H9 (cell line): Measurements from ENCODE around the gene OR6B3. TPM values are rescaled to one million over a fixed set of nuclear protein-coding genes. Genes with fewer than 3 reads are reported as not detected.

ENCODE experiments used
- DNase-seq: peaks from one replicate; pipeline ENCODE4 v3.0.0-alpha.2; 2017
- H2AFZ ChIP-seq: one replicate; pipeline ENCODE4 v1.6.1; 2013; ENCODE audit warnings: mild to moderate bottlenecking, low read length, control low read depth, moderate library complexity
- H2AK5ac ChIP-seq: 2 replicates; pipeline ENCODE4 v1.6.1; 2013; ENCODE audit warnings: low read length, control low read depth, mixed read lengths; ENCODE audit not compliant: insufficient read length
- H2BK120ac ChIP-seq: one replicate; pipeline ENCODE4 v1.6.1; 2013; ENCODE audit warnings: low read depth, mild to moderate bottlenecking, low read length, control low read depth, inconsistent platforms; ENCODE audit not compliant: poor library complexity, severe bottlenecking
- H2BK12ac ChIP-seq: 2 replicates; pipeline ENCODE4 v1.6.1; 2013; ENCODE audit warnings: low read length, control low read depth, mixed read lengths, low read depth; ENCODE audit not compliant: insufficient read length
- H2BK15ac ChIP-seq: 2 replicates; pipeline ENCODE4 v1.6.1; 2013; ENCODE audit warnings: low read depth, low read length, control low read depth
- H2BK20ac ChIP-seq: one replicate; pipeline ENCODE4 v1.6.1; 2013; ENCODE audit warnings: low read depth, mild to moderate bottlenecking, low read length, control low read depth, inconsistent platforms; ENCODE audit not compliant: poor library complexity, severe bottlenecking
- H2BK5ac ChIP-seq: 2 replicates; pipeline ENCODE4 v1.6.1; 2013; ENCODE audit warnings: low read length, control low read depth, mixed read lengths; ENCODE audit not compliant: insufficient read length
- H3K14ac ChIP-seq: 2 replicates; pipeline ENCODE4 v1.6.1; 2013; ENCODE audit warnings: low read length, control low read depth; ENCODE audit not compliant: insufficient read depth
- H3K18ac ChIP-seq: 2 replicates; pipeline ENCODE4 v1.6.1; 2013; ENCODE audit warnings: low read depth, mild to moderate bottlenecking, mixed read lengths, low read length, control low read depth; ENCODE audit not compliant: insufficient read length
- H3K23ac ChIP-seq: 2 replicates; pipeline ENCODE4 v1.6.1; 2013; ENCODE audit warnings: low read length, control low read depth, mixed read lengths, low read depth; ENCODE audit not compliant: insufficient read length
- H3K23me2 ChIP-seq: 2 replicates; pipeline ENCODE4 v1.6.1; 2013; ENCODE audit warnings: low read depth, mild to moderate bottlenecking, mixed read lengths, low read length, control low read depth; ENCODE audit not compliant: insufficient read length, poor library complexity, severe bottlenecking
- H3K27ac ChIP-seq: 2 replicates; pipeline ENCODE4 v1.5.1; 2013; ENCODE audit warnings: low read length, control low read depth, mixed read lengths, low read depth; ENCODE audit not compliant: insufficient read length
- H3K27me3 ChIP-seq: 2 replicates; pipeline ENCODE4 v1.6.1; 2013; ENCODE audit warnings: low read length, control low read depth, inconsistent platforms; ENCODE audit not compliant: insufficient read depth
- H3K4ac ChIP-seq: 2 replicates; pipeline ENCODE4 v1.6.1; 2013; ENCODE audit warnings: low read depth, mild to moderate bottlenecking, control low read depth, inconsistent platforms, low read length, moderate library complexity
- H3K4me1 ChIP-seq: 2 replicates; pipeline ENCODE4 v1.6.1; 2013; ENCODE audit warnings: low read length, control low read depth, inconsistent platforms; ENCODE audit not compliant: insufficient read depth
- H3K4me2 ChIP-seq: 2 replicates; pipeline ENCODE4 v1.6.1; 2013; ENCODE audit warnings: low read length, control low read depth, mixed read lengths; ENCODE audit not compliant: insufficient read length, insufficient read depth
- H3K56ac ChIP-seq: 2 replicates; pipeline ENCODE4 v1.6.1; 2013; ENCODE audit warnings: low read depth, mild to moderate bottlenecking, mixed read lengths, low read length, control low read depth; ENCODE audit not compliant: insufficient read length
- H3K79me1 ChIP-seq: 2 replicates; pipeline ENCODE4 v1.6.1; 2013; ENCODE audit warnings: low read depth, mild to moderate bottlenecking, moderate library complexity, low read length, control low read depth, inconsistent platforms; ENCODE audit not compliant: insufficient read depth, poor library complexity, severe bottlenecking
- H3K79me2 ChIP-seq: 2 replicates; pipeline ENCODE4 v1.6.1; 2013; ENCODE audit warnings: low read length, control low read depth, inconsistent platforms; ENCODE audit not compliant: insufficient read depth
- H3K9ac ChIP-seq: 2 replicates; pipeline ENCODE4 v1.6.1; 2013; ENCODE audit warnings: low read length, control low read depth, mixed read lengths; ENCODE audit not compliant: insufficient read length; ENCODE audit errors: extremely low read depth
- H3K9me3 ChIP-seq: one replicate; pipeline ENCODE4 v1.6.1; 2013; ENCODE audit warnings: low read depth, low read length, inconsistent platforms; ENCODE audit not compliant: control insufficient read depth
- H3T11ph ChIP-seq: one replicate; pipeline ENCODE4 v1.6.1; 2013; ENCODE audit warnings: mild to moderate bottlenecking, low read length, control low read depth, inconsistent platforms
- H4K20me1 ChIP-seq: one replicate; pipeline ENCODE4 v1.6.1; 2013; ENCODE audit not compliant: control insufficient read depth, insufficient read length, insufficient read depth
- H4K5ac ChIP-seq: 2 replicates; pipeline ENCODE4 v1.6.1; 2013; ENCODE audit warnings: low read depth, mild to moderate bottlenecking, mixed read lengths, low read length, control low read depth; ENCODE audit not compliant: insufficient read length
- H4K8ac ChIP-seq: replicated peaks from 2 replicates; pipeline ENCODE4 v1.6.1; 2013; ENCODE audit warnings: low read length, control low read depth, mixed read lengths, low read depth; ENCODE audit not compliant: insufficient read length
- H4K91ac ChIP-seq: 2 replicates; pipeline ENCODE4 v1.6.1; 2013; ENCODE audit warnings: low read depth, mild to moderate bottlenecking, moderate library complexity, mixed read lengths, low read length, control low read depth; ENCODE audit not compliant: insufficient read length
- H3K27ac Mint-ChIP-seq, 3 experiments: 2 replicates in 2 of 3; 3 replicates in 1 of 3; pipeline ENCODE4 v1.8.0; 2020 to 2021; ENCODE audit warnings: mixed read lengths in 3 of 3, mild to moderate bottlenecking in 1 of 3, moderate library complexity in 1 of 3
- H3K27me3 Mint-ChIP-seq: 2 replicates; pipeline ENCODE4 v1.8.0; 2021; ENCODE audit warnings: low read depth, mild to moderate bottlenecking, moderate library complexity, mixed read lengths
- H3K36me3 Mint-ChIP-seq, 3 experiments: 2 replicates in 2 of 3; 3 replicates in 1 of 3; pipeline ENCODE4 v1.8.0; 2020 to 2021; ENCODE audit warnings: low read depth in 3 of 3, mixed read lengths in 3 of 3; ENCODE audit not compliant: insufficient read depth in 1 of 3
- H3K4me1 Mint-ChIP-seq, 2 experiments: 2 replicates each; pipeline ENCODE4 v1.8.0; 2020; ENCODE audit warnings: mixed read lengths in 2 of 2
- H3K4me3 Mint-ChIP-seq, 2 experiments: 2 replicates in 1 of 2; 3 replicates in 1 of 2; pipeline ENCODE4 v1.8.0; 2020 to 2021; ENCODE audit warnings: mild to moderate bottlenecking in 2 of 2, mixed read lengths in 2 of 2, moderate library complexity in 1 of 2
- H3K9me3 Mint-ChIP-seq, 2 experiments: 2 replicates in 1 of 2; 3 replicates in 1 of 2; pipeline ENCODE4 v1.8.0; 2020; ENCODE audit warnings: mild to moderate bottlenecking in 2 of 2, mixed read lengths in 2 of 2, moderate library complexity in 1 of 2
- CTCF ChIP-seq: fragments of 200-600 bp; sonication (generic); conservative IDR thresholded peaks from 3 replicates; pipeline ENCODE4 v1.8.0; 2021; ENCODE audit warnings: antibody characterized with exemption, mild to moderate bottlenecking
- WGBS: extraction: QIAGEN DNeasy Blood & Tissue Kit; methylation state at CpG from one replicate; pipeline ENCODE4 v1.1.7; 2013; ENCODE audit warnings: missing lambda C conversion rate, low lambda C conversion rate, mixed read lengths; ENCODE audit not compliant: insufficient read length; ENCODE audit errors: extremely low coverage; 5-methylcytosine and 5-hydroxymethylcytosine counted together
- total RNA-seq: library from RNA; stranded (reverse); gene quantifications from 2 replicates; pipeline ENCODE4 v1.2.1, GENCODE V29; 2021

The OR6B3 gene
- total RNA-seq, 1 experiment from 2014 or later: not detected

GRCh38 chr2:240069829-240070228 is 16.5 kb upstream of the OR6B3 start:
- Histone ChIP-seq H3K4me2 (no peak overlapping the region), H4K20me1 (no peaks in the 10 kb centered on the region), H3K9ac (no peak overlapping the region), H2BK15ac (no peak overlapping the region), H3K27ac (no peak overlapping the region), H4K5ac (no peak overlapping the region), H3K79me2 (no peaks in the 10 kb centered on the region), H3K23me2 (no peaks in the 10 kb centered on the region), H2AFZ (no peak overlapping the region), H3K18ac (no peak overlapping the region), H3K56ac (no peak overlapping the region), H4K8ac (no peak overlapping the region), H2BK120ac (no peak overlapping the region), H3T11ph (no peak overlapping the region), H3K9me3 (no peaks in the 10 kb centered on the region), H2BK20ac (no peak overlapping the region), H3K4ac (no peak overlapping the region), H2AK5ac (no peak overlapping the region), H3K23ac (no peak overlapping the region), H3K79me1 (no peaks in the 10 kb centered on the region), H3K27me3 (no peaks in the 10 kb centered on the region), H3K4me1 (0 out of 2 replicates have a peak, but pooled peaks cover 2% of the 10 kb centered on the region), H2BK5ac (no peak overlapping the region), H3K14ac (no peak overlapping the region), H2BK12ac (no peak overlapping the region), H4K91ac (no peak overlapping the region)
- TF ChIP-seq CTCF: no peak
- Mint-ChIP-seq H3K4me3 (no peak overlapping the region), H3K4me1 (peaks cover 10 to 12% of the 10 kb centered on the region in 2 experiments), H3K27ac (no peak overlapping the region), H3K9me3 (peaks cover under 1 to 2% of the 10 kb centered on the region in 2 experiments; a peak in 3 of 5 replicates), H3K27me3 (peaks cover 3% of the 10 kb centered on the region; the same call in 1 of the 2 replicates), H3K36me3 (no peaks in the 10 kb centered on the region)
- no CpG with 5 or more reads among the region's 1 CpG for WGBS
- DNase-seq: no peak
